CD4-positive, alpha-beta T cell (primary cell): ENCODE data around the gene PARVB. TPM values are rescaled to one million over a fixed set of nuclear protein-coding genes. Genes with fewer than 3 reads are reported as not detected.

Source experiments
- ATAC-seq: fragments of 200-7000 bp; cut with Tn5 transposase; one replicate; pipeline ENCODE4 v1.10.0; 2022; ENCODE audit warnings: mild to moderate bottlenecking; ENCODE audit not compliant: poor library complexity
- CTCF ChIA-PET: fragments of 350-600 bp; sonication (Branson Sonifier 250); formaldehyde crosslinking; loops from one replicate; lab custom pipeline; 2021; ENCODE audit warnings: antibody characterized with exemption, inconsistent platforms; lab: Charles Lee
- POLR2A ChIA-PET: fragments of 350-600 bp; sonication (Branson Sonifier 250); formaldehyde crosslinking; loops from one replicate; lab custom pipeline; 2021; ENCODE audit warnings: antibody characterized with exemption, inconsistent platforms; lab: Charles Lee
- DNase-seq, 14 experiments: peaks; one replicate each; pipeline ENCODE4 v3.0.0-alpha.2; 2013 to 2020; ENCODE audit warnings: mixed read lengths in 2 of 14
- H3K27ac ChIP-seq, 2 donors: one replicate each; pipeline versions ENCODE4 v1.5.1 to v1.7.0; 2013; ENCODE audit warnings: low read length in 2 of 2, low read depth in 1 of 2, mild to moderate bottlenecking in 1 of 2
- H3K27me3 ChIP-seq, 2 experiments: 1 replicate in 1 of 2; 2 replicates in 1 of 2; pipeline versions ENCODE4 v1.6.1 to v1.7.0; 2013; ENCODE audit warnings: low read length in 2 of 2, control low read depth in 1 of 2, mild to moderate bottlenecking in 1 of 2, moderate library complexity in 1 of 2; ENCODE audit not compliant: insufficient read depth in 2 of 2, control insufficient read depth in 1 of 2
- H3K36me3 ChIP-seq: one replicate; pipeline ENCODE4 v1.6.1; 2013; ENCODE audit warnings: low read length, control low read depth; ENCODE audit not compliant: insufficient read depth
- H3K4me1 ChIP-seq: one replicate; pipeline ENCODE4 v1.6.1; 2013; ENCODE audit warnings: low read length, control low read depth; ENCODE audit not compliant: insufficient read depth
- H3K4me3 ChIP-seq: one replicate; pipeline ENCODE4 v1.5.1; 2013; ENCODE audit warnings: mild to moderate bottlenecking, low read length, moderate library complexity
- H3K9me3 ChIP-seq, 2 experiments: 1 replicate in 1 of 2; 2 replicates in 1 of 2; pipeline versions ENCODE4 v1.6.1 to v1.7.0; 2013; ENCODE audit warnings: low read length in 2 of 2, mild to moderate bottlenecking in 2 of 2, control low read depth in 1 of 2, moderate library complexity in 1 of 2; ENCODE audit not compliant: control insufficient read depth in 1 of 2, insufficient read depth in 1 of 2
- H3K27ac Mint-ChIP-seq: one replicate; pipeline ENCODE4 v1.8.0; 2020; ENCODE audit warnings: mixed read lengths
- H3K27me3 Mint-ChIP-seq: one replicate; pipeline ENCODE4 v1.8.0; 2021; ENCODE audit warnings: mixed read lengths
- H3K36me3 Mint-ChIP-seq: one replicate; pipeline ENCODE4 v1.8.0; 2021; ENCODE audit warnings: low read depth, mixed read lengths
- H3K4me1 Mint-ChIP-seq: one replicate; pipeline ENCODE4 v1.8.0; 2021; ENCODE audit warnings: low read depth, mixed read lengths
- H3K4me3 Mint-ChIP-seq: one replicate; pipeline ENCODE4 v1.8.0; 2020; ENCODE audit warnings: mild to moderate bottlenecking, mixed read lengths
- H3K9me3 Mint-ChIP-seq: one replicate; pipeline ENCODE4 v1.8.0; 2020; ENCODE audit warnings: mixed read lengths
- CTCF ChIP-seq: fragments of 200-600 bp; IDR thresholded peaks from one replicate; pipeline ENCODE4 v1.8.0; 2022; ENCODE audit warnings: antibody characterized with exemption, mild to moderate bottlenecking
- intact Hi-C, 2 experiments: fragments of 100-400 bp; cut with DNase I in 1 of 2; cut with micrococcal nuclease in 1 of 2; formaldehyde crosslinking; loops; one replicate each; pipeline versions ENCODE4 v1.15.1 to v1.9.0; 2023 to 2025; cut with DNase I, micrococcal nuclease
- total RNA-seq, 174 experiments: library from RNA in 2 of 174; stranded (reverse) in 2 of 174; gene quantifications; one replicate each; pipeline ENCODE4 v1.2.3 and lab custom pipeline; 2021 to 2026

PARVB gene
- total RNA-seq, 2 experiments from 2014 or later = 6.2 to 6.4 TPM

- Histone ChIP-seq H3K36me3 (peaks cover 23% of the 10 kb centered on the region), H3K4me3 (no peak overlapping the region), H3K4me1 (peaks cover 53% of the 10 kb centered on the region), H3K9me3 (no peaks in the 10 kb centered on the region), H3K27ac (no peak overlapping the region), H3K27me3 (no peaks in the 10 kb centered on the region)
- DNase-seq (no peak), ATAC-seq (no peak)
- Mint-ChIP-seq H3K36me3 (peaks cover 31% of the 10 kb centered on the region), H3K9me3 (no peaks in the 10 kb centered on the region), H3K27me3 (no peaks in the 10 kb centered on the region), H3K4me1 (peaks cover 30% of the 10 kb centered on the region), H3K4me3 (no peak overlapping the region), H3K27ac (no peak overlapping the region)
- intact Hi-C loops = no loop called here
- POLR2A ChIA-PET = interaction anchor here (1.2 kb wide), 1 partner anchor 9 kb away, joined by 6 read pairs; the partner anchor contains the start of gene PARVG
- TF ChIP-seq CTCF = no peak
- CTCF ChIA-PET = no interaction called here
Observed at GRCh38 chr22:44190381-44190976, 166.4 kb downstream of the PARVB start.

GRCh38 chr22:44191036-44191454 lies 166.9 kb downstream of the PARVB start:
- ATAC-seq (peak; percentile 40), DNase-seq (peak in 3 of 14 experiments; percentile 14 to 63 (median 40))
- peaks cover 30% of the 10 kb centered on the region for H3K36me3 Mint-ChIP-seq
- peaks cover 18% of the 10 kb centered on the region for H3K36me3 ChIP-seq
- peaks cover 53% of the 10 kb centered on the region for H3K4me1 ChIP-seq
- no peak for TF ChIP-seq CTCF
- no peak overlapping the region for H3K27ac ChIP-seq
- ChIA-PET POLR2A (interaction anchor here (1.2 kb wide), 1 partner anchor 10 kb away, joined by 6 read pairs; the partner anchor contains the start of gene PARVG), CTCF (no interaction called here)
- no peaks in the 10 kb centered on the region for H3K27me3 Mint-ChIP-seq
- no peak overlapping the region for H3K4me3 Mint-ChIP-seq
- H3K4me3 ChIP-seq = no peak overlapping the region
- no peaks in the 10 kb centered on the region for H3K9me3 ChIP-seq
- peaks cover 30% of the 10 kb centered on the region for H3K4me1 Mint-ChIP-seq
- intact Hi-C loops = no loop called here
- H3K9me3 Mint-ChIP-seq = no peaks in the 10 kb centered on the region
- no peaks in the 10 kb centered on the region for H3K27me3 ChIP-seq
- no peak overlapping the region for H3K27ac Mint-ChIP-seq

GRCh38 chr22:44192098-44192815 lies 168.2 kb downstream of the PARVB start:
- intact Hi-C loops = no loop called here
- CTCF ChIA-PET = no interaction called here
- no peaks in the 10 kb centered on the region for H3K9me3 ChIP-seq
- Mint-ChIP-seq H3K4me3 (no peak overlapping the region), H3K27ac (no peak overlapping the region), H3K9me3 (no peaks in the 10 kb centered on the region), H3K27me3 (no peaks in the 10 kb centered on the region), H3K4me1 (peaks cover 30% of the 10 kb centered on the region), H3K36me3 (peaks cover 29% of the 10 kb centered on the region)
- TF ChIP-seq CTCF = no peak
- H3K4me3 ChIP-seq = no peak overlapping the region
- peaks cover 52% of the 10 kb centered on the region for H3K4me1 ChIP-seq
- H3K27ac ChIP-seq = no peak overlapping the region
- POLR2A ChIA-PET = interaction anchor here (1.6 kb wide), 1 partner anchor 11 kb away, joined by 9 read pairs; the partner anchor contains the start of gene PARVG
- no peaks in the 10 kb centered on the region for H3K27me3 ChIP-seq
- ATAC-seq = peak; percentile 54
- H3K36me3 ChIP-seq = peaks cover 17% of the 10 kb centered on the region
- peak in 10 of 14 experiments; percentile 8 to 72 (median 36) for DNase-seq
